ENCODE measurements around the gene OSBPL8.
A peak's percentile ranks its signal among the peaks of the same experiment; 100 is the strongest.
"Not testable (repeated sequence)": the region's sequence is repeated elsewhere in the genome, so short reads cannot be mapped to it uniquely, and the experiment has no call there.

Gene OSBPL8

DNA sequence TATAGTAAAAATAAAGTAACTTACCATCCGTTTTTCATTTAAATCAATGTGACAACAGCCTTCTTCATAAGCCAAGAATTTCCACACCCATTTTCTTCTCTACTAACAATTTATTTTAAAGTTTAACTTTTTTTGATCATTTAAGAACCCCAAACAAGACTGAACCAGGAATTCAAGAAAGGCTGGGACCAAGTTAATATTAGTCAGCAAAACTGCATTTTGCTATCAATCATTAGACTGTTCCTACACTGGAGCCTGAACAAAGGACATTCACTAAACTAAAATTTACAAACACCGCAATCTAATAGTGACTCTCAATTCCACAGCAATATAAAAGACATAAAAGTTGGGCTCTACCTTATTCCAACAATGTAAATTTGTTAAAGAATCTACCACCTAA is 73.6 kb downstream of the OSBPL8 start:
- DNase-seq (ENCODE audit: extremely low read depth, low read depth), result no peak
- TF ChIP-seq, protein P1, sequence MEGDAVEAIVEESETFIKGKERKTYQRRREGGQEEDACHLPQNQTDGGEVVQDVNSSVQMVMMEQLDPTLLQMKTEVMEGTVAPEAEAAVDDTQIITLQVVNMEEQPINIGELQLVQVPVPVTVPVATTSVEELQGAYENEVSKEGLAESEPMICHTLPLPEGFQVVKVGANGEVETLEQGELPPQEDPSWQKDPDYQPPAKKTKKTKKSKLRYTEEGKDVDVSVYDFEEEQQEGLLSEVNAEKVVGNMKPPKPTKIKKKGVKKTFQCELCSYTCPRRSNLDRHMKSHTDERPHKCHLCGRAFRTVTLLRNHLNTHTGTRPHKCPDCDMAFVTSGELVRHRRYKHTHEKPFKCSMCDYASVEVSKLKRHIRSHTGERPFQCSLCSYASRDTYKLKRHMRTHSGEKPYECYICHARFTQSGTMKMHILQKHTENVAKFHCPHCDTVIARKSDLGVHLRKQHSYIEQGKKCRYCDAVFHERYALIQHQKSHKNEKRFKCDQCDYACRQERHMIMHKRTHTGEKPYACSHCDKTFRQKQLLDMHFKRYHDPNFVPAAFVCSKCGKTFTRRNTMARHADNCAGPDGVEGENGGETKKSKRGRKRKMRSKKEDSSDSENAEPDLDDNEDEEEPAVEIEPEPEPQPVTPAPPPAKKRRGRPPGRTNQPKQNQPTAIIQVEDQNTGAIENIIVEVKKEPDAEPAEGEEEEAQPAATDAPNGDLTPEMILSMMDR (IDR thresholded peaks at IDR 0.05; ENCODE audit: low read depth, low read length, missing control alignments), result no peak
- H3K4me3 ChIP-seq (replicated peaks; ENCODE audit: low read depth, low read length), result no peak overlapping the region

DNA sequence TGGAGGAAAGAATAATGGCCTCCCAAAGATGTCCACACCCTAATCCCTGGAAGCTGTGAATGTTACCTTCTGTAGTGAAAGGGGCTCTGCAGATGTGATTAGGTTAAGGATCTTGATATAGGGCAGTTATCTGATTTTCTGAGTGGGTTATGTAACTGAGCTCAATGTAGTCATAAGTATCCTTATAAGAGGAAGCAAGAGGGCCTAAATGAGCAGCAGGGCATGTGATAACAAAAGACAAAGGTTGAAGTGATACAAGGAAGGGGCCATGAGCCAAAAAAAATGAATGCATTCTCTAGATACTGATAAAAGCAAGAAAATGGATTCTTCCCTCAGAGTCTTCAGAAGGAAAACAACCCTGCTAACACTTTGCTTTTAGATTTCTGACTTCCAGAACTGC is 78.8 kb downstream of the OSBPL8 start:
- DNase-seq (ENCODE audit: extremely low read depth, low read depth), result no peak
- TF ChIP-seq, protein P1 (IDR thresholded peaks at IDR 0.05; ENCODE audit: low read depth, low read length, missing control alignments), result no peak
- no peak overlapping the region for H3K4me3 ChIP-seq (replicated peaks; ENCODE audit: low read depth, low read length)

DNA sequence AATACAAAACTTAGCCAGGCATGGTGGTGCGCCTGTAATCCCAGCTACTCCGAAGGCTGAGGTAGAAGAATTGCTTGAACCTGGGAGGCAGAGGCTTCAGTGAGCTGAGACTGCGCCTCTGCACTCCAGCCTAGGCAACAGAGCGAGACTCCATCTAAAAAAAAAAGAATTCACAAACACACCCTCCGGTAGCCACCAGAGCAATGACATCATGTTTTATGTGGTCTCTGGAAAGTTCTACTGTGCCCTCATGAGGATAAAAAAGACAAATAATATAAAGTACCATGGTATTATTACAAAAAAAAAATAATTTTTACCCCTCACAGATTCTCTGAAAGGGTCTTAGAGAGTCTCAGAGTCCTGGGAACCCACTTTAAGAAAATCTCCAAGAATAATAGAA is 81.5 kb downstream of the OSBPL8 start:
- TF ChIP-seq, protein P1 (IDR thresholded peaks at IDR 0.05; ENCODE audit: low read depth, low read length, missing control alignments), result no peak
- H3K4me3 ChIP-seq (replicated peaks; ENCODE audit: low read depth, low read length), result no peak overlapping the region
- no peak for DNase-seq (ENCODE audit: extremely low read depth, low read depth)

DNA sequence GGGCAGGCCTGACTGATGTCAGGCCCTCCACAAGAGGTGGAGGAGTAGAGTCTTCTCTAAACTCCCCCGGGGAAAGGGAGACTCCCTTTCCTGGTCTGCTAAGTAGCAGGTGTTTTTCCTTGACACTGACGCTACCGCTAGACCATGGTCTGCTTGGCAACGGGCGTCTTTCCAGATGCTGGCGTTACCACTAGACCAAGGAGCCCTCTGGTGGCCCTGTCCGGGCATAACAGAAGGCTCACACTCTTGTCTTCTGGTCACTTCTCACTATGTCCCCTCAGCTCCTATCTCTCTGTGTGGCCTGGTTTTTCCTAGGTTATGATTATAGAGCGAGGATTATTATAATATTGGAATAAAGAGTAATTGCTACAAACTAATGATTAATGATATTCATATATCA is 86.7 kb downstream of the OSBPL8 start:
- not testable (repeated sequence) for DNase-seq (ENCODE audit: extremely low read depth, low read depth); H3K4me3 ChIP-seq (replicated peaks; ENCODE audit: low read depth, low read length)

DNA sequence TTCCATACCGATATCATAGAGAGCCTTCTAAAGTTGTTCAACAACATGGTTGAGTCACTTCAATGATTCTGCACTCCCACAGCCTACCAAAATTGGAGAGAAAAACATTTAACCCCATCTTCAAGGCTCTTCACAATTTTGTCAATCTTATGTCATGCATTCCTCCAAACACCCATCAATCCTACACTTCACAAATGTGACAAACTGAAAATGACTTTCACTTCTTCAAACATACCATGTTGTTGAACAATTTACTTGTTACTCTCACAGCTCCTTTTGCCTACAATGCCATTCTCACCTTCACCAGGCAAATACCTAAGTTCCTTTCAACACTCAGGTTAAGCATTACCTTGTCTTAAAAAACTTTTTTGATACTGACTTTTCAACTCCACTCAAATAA is 88.0 kb downstream of the OSBPL8 start:
- DNase-seq (ENCODE audit: extremely low read depth, low read depth), result no peak
- TF ChIP-seq, protein P1 (IDR thresholded peaks at IDR 0.05; ENCODE audit: low read depth, low read length, missing control alignments), result no peak
- no peak overlapping the region for H3K4me3 ChIP-seq (replicated peaks; ENCODE audit: low read depth, low read length)

DNA sequence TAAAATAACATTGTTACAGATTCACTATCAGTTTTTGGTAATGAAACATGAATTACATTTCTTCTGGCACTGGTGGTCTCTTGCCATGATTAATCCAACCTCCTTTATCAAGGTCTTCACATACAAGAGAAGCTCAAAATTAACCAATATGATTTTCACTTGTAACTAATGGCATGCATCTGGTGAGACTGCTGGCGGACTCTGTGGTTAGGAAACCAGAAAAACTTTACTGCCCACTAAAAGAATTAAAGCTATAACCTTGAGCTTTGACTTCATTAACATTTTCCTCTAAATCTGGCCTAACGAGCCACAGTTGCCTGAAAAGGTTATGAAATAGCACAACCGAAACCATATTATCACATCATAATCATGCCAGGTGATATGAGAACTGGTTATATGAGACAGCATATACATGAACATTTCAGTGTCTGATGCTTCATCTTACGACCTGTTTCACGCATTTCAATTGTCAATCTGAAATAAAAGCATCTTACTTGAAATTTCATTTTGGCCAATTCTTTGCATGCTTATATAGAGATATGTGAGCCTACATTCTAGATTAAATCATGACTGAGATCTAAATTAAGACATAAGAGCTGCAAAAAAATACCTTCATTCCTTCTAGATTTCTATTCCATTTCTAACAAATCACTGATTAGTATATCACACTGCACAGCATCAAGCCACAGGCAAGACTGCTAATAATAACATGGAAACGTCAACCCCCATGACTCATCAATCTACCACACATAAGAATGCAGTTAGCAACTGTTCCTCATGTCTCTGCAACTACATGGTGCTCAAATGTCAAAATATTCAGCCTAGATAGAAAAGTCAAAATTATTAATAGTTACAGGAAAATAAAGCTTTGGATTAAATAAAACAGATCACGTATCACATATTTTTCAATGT is 89.3 kb downstream of the OSBPL8 start:
- H3K4me3 ChIP-seq (replicated peaks; ENCODE audit: low read depth, low read length), result no peak overlapping the region
- DNase-seq (ENCODE audit: extremely low read depth, low read depth), result peak; percentile 44
- TF ChIP-seq, protein P1 (IDR thresholded peaks at IDR 0.05; ENCODE audit: low read depth, low read length, missing control alignments), result no peak

DNA sequence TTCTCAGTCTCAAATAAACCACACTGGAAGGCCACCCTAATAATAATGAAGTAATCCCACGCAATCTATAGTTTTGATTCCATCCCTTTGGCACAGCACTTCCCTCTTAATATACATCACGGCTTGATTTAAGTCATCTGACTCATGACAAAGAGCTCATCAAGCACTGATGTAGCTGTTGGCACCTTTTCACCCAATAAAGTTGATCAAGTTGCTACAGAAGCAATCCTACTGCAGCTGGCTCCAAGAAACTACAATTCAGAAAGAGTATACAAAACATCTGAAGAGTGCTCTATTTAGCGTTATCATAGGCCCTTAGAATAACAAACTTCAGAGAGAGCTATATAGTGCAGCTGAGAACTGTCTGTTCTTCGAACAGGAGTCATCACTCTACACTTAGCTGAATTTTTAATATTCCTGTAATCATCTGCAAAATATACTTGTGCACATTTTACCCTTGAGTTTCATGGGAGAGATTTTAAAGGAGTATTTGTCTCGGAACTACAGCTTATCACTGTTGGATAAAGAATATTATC is 94.9 kb downstream of the OSBPL8 start:
- TF ChIP-seq, protein P1 (IDR thresholded peaks at IDR 0.05; ENCODE audit: low read depth, low read length, missing control alignments), result no peak
- no peak overlapping the region for H3K4me3 ChIP-seq (replicated peaks; ENCODE audit: low read depth, low read length)
- DNase-seq (ENCODE audit: extremely low read depth, low read depth), result no peak
